HepG2 (cell line): Measurements from ENCODE around the gene MYO5A. TPM values are rescaled to one million over a fixed set of nuclear protein-coding genes. Genes with fewer than 3 reads are reported as not detected.

Experiments
- AKNA ChIP-seq: sonication (generic); formaldehyde crosslinking; IDR thresholded peaks from 2 replicates; pipeline ENCODE4 v1.4.0; 2020; ENCODE audit warnings: missing genetic modification reagents, borderline replicate concordance
- EEA1 ChIP-seq: sonication (generic); formaldehyde crosslinking; IDR thresholded peaks from 2 replicates; pipeline ENCODE4 v1.5.1; 2020; ENCODE audit warnings: mild to moderate bottlenecking, missing genetic modification reagents, borderline replicate concordance
- IRF2 ChIP-seq: IDR thresholded peaks from 2 replicates; pipeline ENCODE4 v1.6.1; 2018; ENCODE audit warnings: missing genetic modification reagents, missing compliant biosample characterization
- IRX3 ChIP-seq: sonication (generic); formaldehyde crosslinking; IDR thresholded peaks from 2 replicates; pipeline ENCODE4 v1.8.1; 2023; ENCODE audit warnings: mild to moderate bottlenecking, low read depth, missing genetic modification reagents, borderline replicate concordance
- MEF2D ChIP-seq: sonication (generic); formaldehyde crosslinking; IDR thresholded peaks from 2 replicates; pipeline ENCODE4 v1.5.1; 2020; ENCODE audit warnings: mild to moderate bottlenecking, missing genetic modification reagents
- MEIS1 ChIP-seq: sonication (generic); formaldehyde crosslinking; IDR thresholded peaks from 2 replicates; pipeline ENCODE4 v1.9.0; 2021; ENCODE audit warnings: mild to moderate bottlenecking, missing genetic modification reagents, moderate library complexity, borderline replicate concordance
- PAXIP1 ChIP-seq: sonication (generic); formaldehyde crosslinking; conservative IDR thresholded peaks from 2 replicates; pipeline ENCODE4 v1.4.0; 2020; ENCODE audit warnings: mild to moderate bottlenecking, missing genetic modification reagents, moderate library complexity
- RBAK ChIP-seq: sonication (generic); formaldehyde crosslinking; IDR thresholded peaks from 2 replicates; pipeline ENCODE4 v1.5.1; 2020; ENCODE audit warnings: mild to moderate bottlenecking, missing genetic modification reagents
- ZMYM4 ChIP-seq: sonication (generic); formaldehyde crosslinking; IDR thresholded peaks from 2 replicates; pipeline ENCODE4 v1.8.1; 2023; ENCODE audit warnings: mild to moderate bottlenecking, missing genetic modification reagents
- ZNF205 ChIP-seq: IDR thresholded peaks from 2 replicates; pipeline ENCODE4 v1.6.1; 2018; ENCODE audit warnings: missing biosample characterization, missing genetic modification reagents
- ZNF607 ChIP-seq: sonication (generic); formaldehyde crosslinking; IDR thresholded peaks from 2 replicates; pipeline ENCODE4 v1.5.1; 2020; ENCODE audit warnings: missing genetic modification reagents, mild to moderate bottlenecking, borderline replicate concordance
- ZNF883 ChIP-seq: sonication (generic); formaldehyde crosslinking; IDR thresholded peaks from 2 replicates; pipeline ENCODE4 v1.5.1; 2020; ENCODE audit warnings: mild to moderate bottlenecking, missing genetic modification reagents; ENCODE audit errors: not compliant biosample characterization
- polyA plus RNA-seq, 8 experiments: library from polyadenylated mRNA; depleted of rRNA in 3 of 8; stranded (reverse) in 7 of 8; unstranded in 1 of 8; fragments of >200 nt; fragmentation: Illumina TruSeq in 4 of 8; extraction: Trizol in 4 of 8; gene quantifications; 2 replicates each; pipeline versions ENCODE4 v1.2.1 to v1.2.3, GENCODE V29; 2011 to 2016; ENCODE audit warnings: low read depth in 4 of 8, missing spikeins in 1 of 8, mixed read lengths in 1 of 8; ENCODE audit not compliant: insufficient read depth in 1 of 8
- total RNA-seq, 5 experiments: library from RNA; depleted of rRNA; stranded (reverse); fragments of >200 nt; fragmentation: Illumina TruSeq; extraction: Trizol; gene quantifications; 2 replicates each; pipeline ENCODE4 v1.2.3, GENCODE V29; 2016; ENCODE audit warnings: low read depth in 1 of 5

Gene MYO5A
- total and polyA plus RNA-seq, 2 of the 13 experiments (the other 11 are each of a cell fraction or from before 2014, with no cell fraction given) = 2.8 to 4.8 TPM

DNA sequence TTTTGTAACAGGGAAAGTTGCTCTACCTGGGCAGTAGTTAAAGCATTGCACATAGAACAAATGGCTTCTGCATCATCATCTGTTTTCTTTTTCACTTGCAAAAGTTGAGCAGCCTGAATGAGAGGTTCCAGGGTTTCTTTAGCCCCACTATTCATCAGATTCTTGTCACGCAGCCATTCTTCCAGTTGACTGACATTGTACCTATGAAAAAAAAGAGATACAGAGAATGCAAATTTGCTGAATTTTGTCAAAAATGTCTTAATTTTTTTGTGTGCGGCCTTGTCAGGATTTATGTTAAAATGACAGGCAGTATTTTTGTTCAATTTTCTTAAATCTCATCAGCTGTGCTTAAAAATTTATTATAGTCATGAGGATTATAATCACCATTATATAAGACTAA lies 211.7 kb downstream of the MYO5A start (continued):
- TF ChIP-seq PAXIP1 (CRISPR knock-in tag) (no peak), MEIS1 (no peak), ZMYM4 (CRISPR knock-in tag) (no peak), RBAK (CRISPR knock-in tag) (no peak), ZNF607 (CRISPR knock-in tag) (no peak), IRX3 (CRISPR knock-in tag) (no peak), AKNA (CRISPR knock-in tag) (no peak), MEF2D (CRISPR knock-in tag) (no peak), IRF2 (no peak), ZNF205 (CRISPR knock-in tag) (no peak), EEA1 (no peak), ZNF883 (CRISPR knock-in tag) (no peak)
